ENCODE data around the gene SLC10A4.
"Not testable (repeated sequence)": the region's sequence is repeated elsewhere in the genome, so short reads cannot be mapped to it uniquely, and the experiment has no call there.

The SLC10A4 gene

GRCh38 chr4:48483006-48483776, at the start of gene SLC10A4:
Gene SLC10A4 (plus strand): TSS chr4:48483343. CDS start chr4:48483562, 219 bp downstream.
- DNase-seq, result no peak

GRCh38 chr4:48436318-48436717, 46.8 kb upstream of the SLC10A4 start:
- DNase-seq, result no peak

- no peak for DNase-seq
Observed at GRCh38 chr4:48439988-48440387, 43.2 kb upstream of the SLC10A4 start.

- DNase-seq, result not testable (repeated sequence)
Observed at GRCh38 chr4:48440914-48441313, 42.2 kb upstream of the SLC10A4 start.

GRCh38 chr4:48445704-48446103, 37.4 kb upstream of the SLC10A4 start:
- DNase-seq, result peak; percentile 10

GRCh38 chr4:48446642-48447041, 36.5 kb upstream of the SLC10A4 start:
- DNase-seq, result no peak

- no peak for DNase-seq
Observed at GRCh38 chr4:48449151-48449550, 34.0 kb upstream of the SLC10A4 start.

GRCh38 chr4:48450740-48451139, 32.4 kb upstream of the SLC10A4 start:
- DNase-seq, result no peak

- not testable (repeated sequence) for DNase-seq
Observed at GRCh38 chr4:48451656-48452055, 31.5 kb upstream of the SLC10A4 start.

- DNase-seq, result no peak
Observed at GRCh38 chr4:48454591-48454990, 28.6 kb upstream of the SLC10A4 start.

- DNase-seq, result no peak
Observed at GRCh38 chr4:48461000-48461399, 22.1 kb upstream of the SLC10A4 start.

- no peak for DNase-seq
Observed at GRCh38 chr4:48462363-48462762, 20.8 kb upstream of the SLC10A4 start.

- DNase-seq, result no peak
Observed at GRCh38 chr4:48467442-48467841, 15.7 kb upstream of the SLC10A4 start.

- no peak for DNase-seq
Observed at GRCh38 chr4:48467891-48468290, 15.3 kb upstream of the SLC10A4 start.

GRCh38 chr4:48470137-48470536, 13.0 kb upstream of the SLC10A4 start:
- DNase-seq, result no peak

- DNase-seq, result no peak
Observed at GRCh38 chr4:48470570-48470969, 12.6 kb upstream of the SLC10A4 start.

GRCh38 chr4:48472794-48473193, 10.3 kb upstream of the SLC10A4 start:
- DNase-seq, result no peak

GRCh38 chr4:48475770-48476169, 7.4 kb upstream of the SLC10A4 start:
- no peak for DNase-seq

- no peak for DNase-seq
Observed at GRCh38 chr4:48478273-48478672, 4.9 kb upstream of the SLC10A4 start.

- no peak for DNase-seq
Observed at GRCh38 chr4:48481581-48481980, 1.6 kb upstream of the SLC10A4 start.

- no peak for DNase-seq
Observed at GRCh38 chr4:48483777-48484493, 792 bp downstream of the SLC10A4 start.

- no peak for DNase-seq
Observed at GRCh38 chr4:48484494-48485168, 1.5 kb downstream of the SLC10A4 start.

GRCh38 chr4:48489683-48490011, 6.5 kb downstream of the SLC10A4 start:
- no peak for DNase-seq
